Type B pancreatic cell (in vitro differentiated cells): Measurements from ENCODE around the gene HPS6. TPM values are rescaled to one million over a fixed set of nuclear protein-coding genes. Genes with fewer than 3 reads are reported as not detected.

ENCODE experiments used
- DNase-seq: peaks from one replicate; pipeline ENCODE4 v3.0.0; 2021; ENCODE audit warnings: mixed read lengths; ENCODE audit not compliant: unreplicated experiment; ENCODE audit errors: extremely low spot score
- H3K27ac Mint-ChIP-seq: 2 replicates; pipeline ENCODE4 v1.8.0; 2021; ENCODE audit warnings: mild to moderate bottlenecking, mixed read lengths
- H3K27me3 Mint-ChIP-seq: 2 replicates; pipeline ENCODE4 v1.8.0; 2021; ENCODE audit warnings: mixed read lengths
- H3K36me3 Mint-ChIP-seq: 2 replicates; pipeline ENCODE4 v1.8.0; 2021; ENCODE audit warnings: mixed read lengths
- H3K4me1 Mint-ChIP-seq: one replicate; pipeline ENCODE4 v1.8.0; 2021; ENCODE audit warnings: mixed read lengths; ENCODE audit not compliant: unreplicated experiment
- H3K4me3 Mint-ChIP-seq: 2 replicates; pipeline ENCODE4 v1.8.0; 2021; ENCODE audit warnings: mild to moderate bottlenecking, mixed read lengths
- H3K9me3 Mint-ChIP-seq: 2 replicates; pipeline ENCODE4 v1.8.0; 2021; ENCODE audit warnings: mixed read lengths
- total RNA-seq: library from RNA; stranded (reverse); gene quantifications from 2 replicates; pipeline ENCODE4 v1.2.1, GENCODE V29; 2021; ENCODE audit warnings: low replicate concordance
- TF ChIP-seq, protein P1 (sequence below): fragments of 200-600 bp; sonication (generic); conservative IDR thresholded peaks from 2 replicates; pipeline ENCODE4 v1.5.0; 2021; ENCODE audit warnings: antibody characterized with exemption, mild to moderate bottlenecking

The HPS6 gene
- total RNA-seq, 1 donor from 2014 or later: 19.1 TPM

GRCh38 chr10:102111276-102111675 lies 46.1 kb downstream of the HPS6 start:
- DNase-seq: no peak
- Mint-ChIP-seq H3K36me3 (peaks cover 29% of the 10 kb centered on the region), H3K4me3 (no peak overlapping the region), H3K27ac (no peak overlapping the region), H3K9me3 (no peaks in the 10 kb centered on the region), H3K27me3 (no peaks in the 10 kb centered on the region), H3K4me1 (peaks cover 26% of the 10 kb centered on the region)
- TF ChIP-seq, protein P1, sequence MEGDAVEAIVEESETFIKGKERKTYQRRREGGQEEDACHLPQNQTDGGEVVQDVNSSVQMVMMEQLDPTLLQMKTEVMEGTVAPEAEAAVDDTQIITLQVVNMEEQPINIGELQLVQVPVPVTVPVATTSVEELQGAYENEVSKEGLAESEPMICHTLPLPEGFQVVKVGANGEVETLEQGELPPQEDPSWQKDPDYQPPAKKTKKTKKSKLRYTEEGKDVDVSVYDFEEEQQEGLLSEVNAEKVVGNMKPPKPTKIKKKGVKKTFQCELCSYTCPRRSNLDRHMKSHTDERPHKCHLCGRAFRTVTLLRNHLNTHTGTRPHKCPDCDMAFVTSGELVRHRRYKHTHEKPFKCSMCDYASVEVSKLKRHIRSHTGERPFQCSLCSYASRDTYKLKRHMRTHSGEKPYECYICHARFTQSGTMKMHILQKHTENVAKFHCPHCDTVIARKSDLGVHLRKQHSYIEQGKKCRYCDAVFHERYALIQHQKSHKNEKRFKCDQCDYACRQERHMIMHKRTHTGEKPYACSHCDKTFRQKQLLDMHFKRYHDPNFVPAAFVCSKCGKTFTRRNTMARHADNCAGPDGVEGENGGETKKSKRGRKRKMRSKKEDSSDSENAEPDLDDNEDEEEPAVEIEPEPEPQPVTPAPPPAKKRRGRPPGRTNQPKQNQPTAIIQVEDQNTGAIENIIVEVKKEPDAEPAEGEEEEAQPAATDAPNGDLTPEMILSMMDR: no peak

DNA sequence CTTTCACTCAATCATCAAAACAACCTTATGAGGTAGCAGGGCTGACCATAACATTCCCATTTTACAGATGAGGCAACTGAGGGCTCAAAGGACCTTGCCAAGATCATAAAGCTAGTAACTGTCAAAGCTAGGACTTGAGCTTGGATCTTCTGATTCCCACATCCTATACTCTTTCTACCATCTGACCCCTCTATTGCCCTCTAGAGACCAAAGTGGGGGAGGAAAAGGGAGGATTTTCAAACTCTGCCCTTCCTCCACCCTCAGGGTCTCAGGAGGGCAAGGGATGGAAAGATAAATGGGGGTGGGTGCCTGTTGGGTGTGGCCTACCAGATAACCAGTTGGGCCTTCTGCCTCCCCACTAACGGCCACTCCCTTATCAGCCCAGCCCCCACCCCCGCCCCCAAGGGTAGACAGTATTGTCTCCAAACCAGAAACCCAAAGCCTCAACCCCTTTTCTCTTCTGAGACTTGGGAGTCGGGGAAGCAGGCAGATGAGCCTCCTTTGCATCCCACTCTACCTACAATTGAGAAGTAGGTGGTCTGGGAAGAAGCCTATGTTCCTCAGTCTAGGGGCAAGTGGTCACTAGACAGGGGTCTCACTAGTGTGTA lies 47.2 kb downstream of the HPS6 start:
- TF ChIP-seq, protein P1: peak; percentile 54
- H3K27ac Mint-ChIP-seq: no peak overlapping the region
- H3K27me3 Mint-ChIP-seq: no peaks in the 10 kb centered on the region
- no peak for DNase-seq
- peaks cover 36% of the 10 kb centered on the region for H3K4me1 Mint-ChIP-seq
- H3K4me3 Mint-ChIP-seq: peak overlapping the region; percentile 94
- no peaks in the 10 kb centered on the region for H3K9me3 Mint-ChIP-seq
- H3K36me3 Mint-ChIP-seq: peaks cover 29% of the 10 kb centered on the region

DNA sequence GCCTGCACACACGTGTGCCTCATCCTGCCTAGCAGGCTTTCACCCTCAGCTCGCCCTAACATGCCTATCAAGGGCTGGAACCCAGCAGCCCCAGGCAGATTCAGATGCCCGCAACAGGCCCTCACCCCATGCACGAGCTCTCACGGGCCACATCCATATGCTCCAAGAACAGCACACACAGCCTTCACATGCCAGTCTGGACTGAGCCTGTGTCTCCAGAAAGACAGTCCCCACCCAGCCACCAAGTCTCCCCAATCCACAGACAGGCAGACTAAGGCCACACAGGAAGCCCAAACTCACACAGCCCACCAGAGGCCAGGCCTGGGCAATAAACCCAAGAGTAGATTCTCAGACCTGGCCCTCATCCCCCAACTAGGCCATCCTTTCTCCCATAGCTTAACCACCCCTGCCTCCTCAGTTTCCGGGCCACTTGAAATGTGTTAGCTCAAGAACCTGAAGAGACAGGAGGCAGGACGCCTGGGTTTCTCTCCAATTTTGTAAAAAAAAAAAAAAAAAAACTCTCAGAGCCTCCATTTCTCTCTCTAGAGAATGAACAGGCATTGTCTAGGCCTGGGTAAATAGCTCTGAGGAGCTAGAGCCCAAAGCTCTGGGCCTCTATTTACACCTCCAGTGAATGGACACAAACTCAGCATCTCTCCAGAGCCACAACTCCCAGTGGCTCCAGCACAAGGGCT lies 48.3 kb downstream of the HPS6 start:
- DNase-seq: no peak
- no peaks in the 10 kb centered on the region for H3K27me3 Mint-ChIP-seq
- no peaks in the 10 kb centered on the region for H3K9me3 Mint-ChIP-seq
- H3K36me3 Mint-ChIP-seq: peaks cover 28% of the 10 kb centered on the region
- H3K27ac Mint-ChIP-seq: peak overlapping the region; percentile 98
- peak overlapping the region; percentile 94 for H3K4me3 Mint-ChIP-seq
- TF ChIP-seq, protein P1: no peak
- peaks cover 47% of the 10 kb centered on the region for H3K4me1 Mint-ChIP-seq

- TF ChIP-seq, protein P1: no peak
- DNase-seq: no peak
- Mint-ChIP-seq H3K27ac (peak overlapping the region; percentile 98), H3K9me3 (no peaks in the 10 kb centered on the region), H3K36me3 (peaks cover 22% of the 10 kb centered on the region), H3K4me3 (peak overlapping the region; percentile 94), H3K27me3 (no peaks in the 10 kb centered on the region), H3K4me1 (peaks cover 52% of the 10 kb centered on the region)
Measured at GRCh38 chr10:102113956-102114857, 49.1 kb downstream of the HPS6 start.

GRCh38 chr10:102114861-102115618 lies 49.9 kb downstream of the HPS6 start:
- Mint-ChIP-seq H3K9me3 (no peaks in the 10 kb centered on the region), H3K27me3 (no peaks in the 10 kb centered on the region), H3K4me1 (peaks cover 52% of the 10 kb centered on the region), H3K4me3 (peak overlapping the region; percentile 94), H3K27ac (peak overlapping the region; percentile 80), H3K36me3 (peaks cover 14% of the 10 kb centered on the region)
- TF ChIP-seq, protein P1: no peak
- peak; percentile 85 for DNase-seq
